HCT116 (cell line): Measurements from ENCODE around the gene SPTBN1. TPM values are rescaled to one million over a fixed set of nuclear protein-coding genes. Genes with fewer than 3 reads are reported as not detected.

ENCODE experiments used
- ATAC-seq: fragments of 200-7000 bp; cut with Tn5 transposase; 2 replicates; pipeline ENCODE4 v1.9.1; 2020; ENCODE audit warnings: mild to moderate bottlenecking, moderate library complexity
- BruUV-seq: library from RNA; stranded (reverse); fragments of 400-500 nt; replicated peaks from 2 replicates; lab custom pipeline; 2021; lab: Mats Ljungman, UMichigan
- CTCF ChIA-PET: fragments of 300-600 bp; sonication (Branson Sonifier 250); formaldehyde crosslinking; loops from one replicate; lab custom pipeline; 2021; ENCODE audit warnings: antibody characterized with exemption; lab: Charles Lee
- POLR2A ChIA-PET: fragments of 300-600, 350-600 bp; sonication (Branson Sonifier 250); formaldehyde crosslinking; loops from one replicate; lab custom pipeline; 2021; ENCODE audit warnings: antibody characterized with exemption; lab: Charles Lee
- RAD21 ChIA-PET, 2 experiments: fragments of 300-600 bp; sonication (Branson Sonifier 250); formaldehyde crosslinking; loops; one replicate each; lab custom pipeline; 2023; ENCODE audit warnings: low total read pairs in 2 of 2; ENCODE audit not compliant: uncharacterized antibody in 2 of 2, unreplicated experiment in 2 of 2, low non-redundant PET in 1 of 2; lab: Charles Lee
- DNase-seq: peaks from one replicate; pipeline ENCODE4 v3.0.0-alpha.2; 2010; ENCODE audit warnings: low read depth, low spot score
- H2AFZ ChIP-seq: fragments of 200-600 bp; shearing (Covaris generic), sonication (generic); 2 replicates; pipeline ENCODE4 v1.6.1; 2017; ENCODE audit warnings: low read depth, mixed run types, mixed read lengths, antibody characterized with exemption, low read length; ENCODE audit not compliant: poor library complexity, severe bottlenecking
- H3K27ac ChIP-seq: 2 replicates; pipeline ENCODE4 v1.5.1; 2012; ENCODE audit warnings: low read depth, low read length
- H3K27me3 ChIP-seq: fragments of 200-600 bp; sonication (generic); 2 replicates; pipeline ENCODE4 v1.6.1; 2016; ENCODE audit warnings: mixed run types, low read length, mixed read lengths; ENCODE audit not compliant: insufficient read depth
- H3K36me3 ChIP-seq, 2 experiments: fragments of 200-500 bp in 1 of 2; fragments of 200-600 bp in 1 of 2; sonication (Bioruptor generic) in 1 of 2; sonication (generic) in 1 of 2; 2 replicates each; pipeline versions ENCODE4 v1.5.1 to v1.6.1; 2014 to 2016; ENCODE audit warnings: low read length in 2 of 2, inconsistent platforms in 1 of 2, mixed read lengths in 1 of 2, mixed run types in 1 of 2; ENCODE audit not compliant: insufficient read depth in 2 of 2, control insufficient read depth in 1 of 2
- H3K4me1 ChIP-seq, 2 experiments: fragments of 200-600 bp in 1 of 2; sonication (generic) in 1 of 2; 2 replicates each; pipeline versions ENCODE4 v1.5.1 to v1.6.1; 2012 to 2017; ENCODE audit warnings: low read length in 2 of 2, inconsistent platforms in 1 of 2, mild to moderate bottlenecking in 1 of 2, mixed read lengths in 1 of 2, mixed run types in 1 of 2, moderate library complexity in 1 of 2; ENCODE audit not compliant: insufficient read depth in 2 of 2, control insufficient read depth in 1 of 2
- H3K4me2 ChIP-seq: fragments of 200-600 bp; sonication (generic); 2 replicates; pipeline ENCODE4 v1.6.1; 2017; ENCODE audit warnings: mixed run types, low read length, mixed read lengths
- H3K4me3 ChIP-seq, 2 experiments: fragments of 200-600 bp in 1 of 2; sonication (generic) in 1 of 2; replicated peaks in 1 of 2; 2 replicates each; pipeline ENCODE4 v1.5.1; 2011 to 2016; ENCODE audit warnings: low read length in 2 of 2, control low read depth in 1 of 2, low read depth in 1 of 2, mild to moderate bottlenecking in 1 of 2, mixed read lengths in 1 of 2, mixed run types in 1 of 2
- H3K79me2 ChIP-seq: fragments of 200-600 bp; sonication (generic); 2 replicates; pipeline ENCODE4 v1.6.1; 2017; ENCODE audit warnings: mild to moderate bottlenecking, mixed run types, low read length, moderate library complexity, mixed read lengths; ENCODE audit not compliant: insufficient read depth
- H3K9ac ChIP-seq: fragments of 200-600 bp; sonication (generic); 2 replicates; pipeline ENCODE4 v1.6.1; 2016; ENCODE audit warnings: low read length, mixed read lengths
- H3K9me2 ChIP-seq: fragments of 200-600 bp; sonication (generic), shearing (Covaris generic); 2 replicates; pipeline ENCODE4 v1.6.1; 2017; ENCODE audit warnings: mixed run types, mild to moderate bottlenecking, moderate library complexity; ENCODE audit not compliant: insufficient read depth
- H3K9me3 ChIP-seq, 2 experiments: fragments of 200-500 bp in 1 of 2; fragments of 200-600 bp in 1 of 2; sonication (Bioruptor generic) in 1 of 2; sonication (generic) in 1 of 2; 2 replicates each; pipeline ENCODE4 v1.6.1; 2014 to 2017; ENCODE audit warnings: low read length in 2 of 2, mixed read lengths in 2 of 2, inconsistent platforms in 1 of 2, low read depth in 1 of 2, mild to moderate bottlenecking in 1 of 2, mixed run types in 1 of 2, moderate library complexity in 1 of 2; ENCODE audit not compliant: control insufficient read depth in 1 of 2, insufficient read depth in 1 of 2
- H4K20me1 ChIP-seq: fragments of 200-600 bp; sonication (generic), shearing (Covaris generic); 2 replicates; pipeline ENCODE4 v1.6.1; 2017; ENCODE audit warnings: mixed run types, mild to moderate bottlenecking, moderate library complexity; ENCODE audit not compliant: insufficient read depth
- CBX3 ChIP-seq: IDR thresholded peaks from 2 replicates; pipeline ENCODE4 v1.6.1; 2012; ENCODE audit warnings: low read depth
- CEBPB ChIP-seq: IDR thresholded peaks from 2 replicates; pipeline ENCODE4 v1.6.1; 2012; ENCODE audit warnings: low read depth
- EGR1 ChIP-seq: IDR thresholded peaks from 2 replicates; pipeline ENCODE4 v1.6.1; 2012; ENCODE audit warnings: low read depth
- ELF1 ChIP-seq: IDR thresholded peaks from 2 replicates; pipeline ENCODE4 v1.6.1; 2012; ENCODE audit warnings: low read depth, borderline replicate concordance
- EZH2 ChIP-seq: fragments of 200-600 bp; sonication (generic); IDR thresholded peaks from 2 replicates; pipeline ENCODE4 v1.6.1; 2017; ENCODE audit warnings: antibody characterized with exemption, mixed run types
- EZH2phosphoT487 ChIP-seq: fragments of 200-600 bp; IDR thresholded peaks from 2 replicates; pipeline ENCODE4 v1.6.1; 2018; ENCODE audit warnings: antibody characterized with exemption, borderline replicate concordance
- FOSL1 ChIP-seq: IDR thresholded peaks from 2 replicates; pipeline ENCODE4 v1.6.1; 2012; ENCODE audit warnings: low read depth
- JUND ChIP-seq: IDR thresholded peaks from 2 replicates; pipeline ENCODE4 v1.6.1; 2012
- POLR2AphosphoS5 ChIP-seq: IDR thresholded peaks from 2 replicates; pipeline ENCODE4 v1.6.1; 2011; ENCODE audit warnings: mild to moderate bottlenecking, low read depth, low read length, moderate library complexity
- RAD21 ChIP-seq: IDR thresholded peaks from 2 replicates; pipeline ENCODE4 v1.6.1; 2012; ENCODE audit warnings: low read depth, mild to moderate bottlenecking
- SIN3A ChIP-seq: IDR thresholded peaks from 2 replicates; pipeline ENCODE4 v1.6.1; 2012; ENCODE audit warnings: low read depth
- SP1 ChIP-seq: IDR thresholded peaks from 2 replicates; pipeline ENCODE4 v1.6.1; 2012; ENCODE audit warnings: low read depth
- TCF7L2 ChIP-seq: IDR thresholded peaks from 2 replicates; pipeline ENCODE4 v1.7.0; 2011; ENCODE audit warnings: borderline replicate concordance, inconsistent platforms; ENCODE audit not compliant: insufficient read depth, insufficient read length; ENCODE audit errors: extremely low read depth
- YY1 ChIP-seq: IDR thresholded peaks from 2 replicates; pipeline ENCODE4 v1.6.1; 2011; ENCODE audit warnings: low read length, low read depth, moderate library complexity, mild to moderate bottlenecking; ENCODE audit not compliant: insufficient replicate concordance; ENCODE audit errors: extremely low read depth
- ZFX ChIP-seq: fragments of 450-650 bp; IDR thresholded peaks from 2 replicates; pipeline ENCODE4 v1.6.1; 2017
- ZNF274 ChIP-seq: fragments of 200-500 bp; sonication (Bioruptor generic); IDR thresholded peaks from 2 replicates; pipeline ENCODE4 v1.6.1; 2014; ENCODE audit warnings: mild to moderate bottlenecking, low read depth, low read length, inconsistent platforms
- intact Hi-C: fragments of 100-400 bp; cut with micrococcal nuclease; formaldehyde crosslinking; loops from 2 replicates; pipeline ENCODE4 v1.10.0; 2022
- total RNA-seq: library from RNA; stranded (reverse); gene quantifications from one replicate; pipeline ENCODE4 v1.2.1, GENCODE V29; 2021; ENCODE audit not compliant: unreplicated experiment
- TF ChIP-seq, protein P1 (sequence below): IDR thresholded peaks from 2 replicates; pipeline ENCODE4 v1.6.1; 2012
- TF ChIP-seq, protein P2 (sequence below): IDR thresholded peaks from 2 replicates; pipeline ENCODE4 v1.6.1; 2011; ENCODE audit warnings: mild to moderate bottlenecking, low read length, moderate library complexity; ENCODE audit not compliant: insufficient replicate concordance; ENCODE audit errors: extremely low read depth
- TF ChIP-seq, protein P3 (sequence below): IDR thresholded peaks from 2 replicates; pipeline ENCODE4 v1.6.1; 2012; ENCODE audit warnings: low read depth
- TF ChIP-seq, protein P4 (sequence below): IDR thresholded peaks from 2 replicates; pipeline ENCODE4 v1.6.1; 2012

Gene SPTBN1
- total RNA-seq, 1 experiment from 2014 or later = 84.4 TPM

DNA sequence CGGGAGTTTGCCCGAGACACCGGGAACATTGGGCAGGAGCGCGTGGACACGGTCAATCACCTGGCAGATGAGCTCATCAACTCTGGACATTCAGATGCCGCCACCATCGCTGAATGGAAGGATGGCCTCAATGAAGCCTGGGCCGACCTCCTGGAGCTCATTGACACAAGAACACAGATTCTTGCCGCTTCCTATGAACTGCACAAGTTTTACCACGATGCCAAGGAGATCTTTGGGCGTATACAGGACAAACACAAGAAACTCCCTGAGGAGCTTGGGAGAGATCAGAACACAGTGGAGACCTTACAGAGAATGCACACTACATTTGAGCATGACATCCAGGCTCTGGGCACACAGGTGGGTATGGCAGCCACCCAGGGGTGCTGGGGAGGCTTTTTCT, 193.5 kb downstream of the SPTBN1 start:
- intact Hi-C loops = no loop called here
- H3K9me2 ChIP-seq = no peaks in the 10 kb centered on the region
- TF ChIP-seq EZH2 (no peak), ZNF274 (no peak), TCF7L2 (no peak), ELF1 (no peak), EZH2phosphoT487 (no peak), CBX3 (no peak), FOSL1 (no peak), SP1 (no peak), YY1 (no peak), JUND (no peak), ZFX (no peak), CEBPB (no peak), EGR1 (no peak), SIN3A (no peak), POLR2AphosphoS5 (no peak), RAD21 (no peak)
- TF ChIP-seq, protein P1, sequence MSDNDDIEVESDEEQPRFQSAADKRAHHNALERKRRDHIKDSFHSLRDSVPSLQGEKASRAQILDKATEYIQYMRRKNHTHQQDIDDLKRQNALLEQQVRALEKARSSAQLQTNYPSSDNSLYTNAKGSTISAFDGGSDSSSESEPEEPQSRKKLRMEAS = no peak
- TF ChIP-seq, protein P2, sequence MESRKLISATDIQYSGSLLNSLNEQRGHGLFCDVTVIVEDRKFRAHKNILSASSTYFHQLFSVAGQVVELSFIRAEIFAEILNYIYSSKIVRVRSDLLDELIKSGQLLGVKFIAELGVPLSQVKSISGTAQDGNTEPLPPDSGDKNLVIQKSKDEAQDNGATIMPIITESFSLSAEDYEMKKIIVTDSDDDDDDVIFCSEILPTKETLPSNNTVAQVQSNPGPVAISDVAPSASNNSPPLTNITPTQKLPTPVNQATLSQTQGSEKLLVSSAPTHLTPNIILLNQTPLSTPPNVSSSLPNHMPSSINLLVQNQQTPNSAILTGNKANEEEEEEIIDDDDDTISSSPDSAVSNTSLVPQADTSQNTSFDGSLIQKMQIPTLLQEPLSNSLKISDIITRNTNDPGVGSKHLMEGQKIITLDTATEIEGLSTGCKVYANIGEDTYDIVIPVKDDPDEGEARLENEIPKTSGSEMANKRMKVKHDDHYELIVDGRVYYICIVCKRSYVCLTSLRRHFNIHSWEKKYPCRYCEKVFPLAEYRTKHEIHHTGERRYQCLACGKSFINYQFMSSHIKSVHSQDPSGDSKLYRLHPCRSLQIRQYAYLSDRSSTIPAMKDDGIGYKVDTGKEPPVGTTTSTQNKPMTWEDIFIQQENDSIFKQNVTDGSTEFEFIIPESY = no peak
- TF ChIP-seq, protein P3, sequence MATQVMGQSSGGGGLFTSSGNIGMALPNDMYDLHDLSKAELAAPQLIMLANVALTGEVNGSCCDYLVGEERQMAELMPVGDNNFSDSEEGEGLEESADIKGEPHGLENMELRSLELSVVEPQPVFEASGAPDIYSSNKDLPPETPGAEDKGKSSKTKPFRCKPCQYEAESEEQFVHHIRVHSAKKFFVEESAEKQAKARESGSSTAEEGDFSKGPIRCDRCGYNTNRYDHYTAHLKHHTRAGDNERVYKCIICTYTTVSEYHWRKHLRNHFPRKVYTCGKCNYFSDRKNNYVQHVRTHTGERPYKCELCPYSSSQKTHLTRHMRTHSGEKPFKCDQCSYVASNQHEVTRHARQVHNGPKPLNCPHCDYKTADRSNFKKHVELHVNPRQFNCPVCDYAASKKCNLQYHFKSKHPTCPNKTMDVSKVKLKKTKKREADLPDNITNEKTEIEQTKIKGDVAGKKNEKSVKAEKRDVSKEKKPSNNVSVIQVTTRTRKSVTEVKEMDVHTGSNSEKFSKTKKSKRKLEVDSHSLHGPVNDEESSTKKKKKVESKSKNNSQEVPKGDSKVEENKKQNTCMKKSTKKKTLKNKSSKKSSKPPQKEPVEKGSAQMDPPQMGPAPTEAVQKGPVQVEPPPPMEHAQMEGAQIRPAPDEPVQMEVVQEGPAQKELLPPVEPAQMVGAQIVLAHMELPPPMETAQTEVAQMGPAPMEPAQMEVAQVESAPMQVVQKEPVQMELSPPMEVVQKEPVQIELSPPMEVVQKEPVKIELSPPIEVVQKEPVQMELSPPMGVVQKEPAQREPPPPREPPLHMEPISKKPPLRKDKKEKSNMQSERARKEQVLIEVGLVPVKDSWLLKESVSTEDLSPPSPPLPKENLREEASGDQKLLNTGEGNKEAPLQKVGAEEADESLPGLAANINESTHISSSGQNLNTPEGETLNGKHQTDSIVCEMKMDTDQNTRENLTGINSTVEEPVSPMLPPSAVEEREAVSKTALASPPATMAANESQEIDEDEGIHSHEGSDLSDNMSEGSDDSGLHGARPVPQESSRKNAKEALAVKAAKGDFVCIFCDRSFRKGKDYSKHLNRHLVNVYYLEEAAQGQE = no peak
- TF ChIP-seq, protein P4, sequence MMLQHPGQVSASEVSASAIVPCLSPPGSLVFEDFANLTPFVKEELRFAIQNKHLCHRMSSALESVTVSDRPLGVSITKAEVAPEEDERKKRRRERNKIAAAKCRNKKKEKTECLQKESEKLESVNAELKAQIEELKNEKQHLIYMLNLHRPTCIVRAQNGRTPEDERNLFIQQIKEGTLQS = no peak
- no peak overlapping the region for H3K4me2 ChIP-seq
- BruUV-seq = no TSS peak
- no peaks in the 10 kb centered on the region for H3K4me1 ChIP-seq
- ChIA-PET RAD21 (no interaction called here), CTCF (no interaction called here), POLR2A (no interaction called here)
- H3K27ac ChIP-seq = no peak overlapping the region
- no peak overlapping the region for H3K4me3 ChIP-seq
- DNase-seq (no peak), ATAC-seq (no peak)
- H3K79me2 ChIP-seq = no peaks in the 10 kb centered on the region
- no peaks in the 10 kb centered on the region for H4K20me1 ChIP-seq
- H3K27me3 ChIP-seq = no peaks in the 10 kb centered on the region
- no peak overlapping the region for H3K9ac ChIP-seq
- peaks cover 46 to 53% of the 10 kb centered on the region in 2 experiments; a peak in 3 of 4 replicates for H3K36me3 ChIP-seq
- H3K9me3 ChIP-seq = no peaks in the 10 kb centered on the region
- H2AFZ ChIP-seq = no peak overlapping the region
